SK-N-SH treated with all-trans-retinoic acid at 6 μM for 48 hours (cell line): ENCODE measurements around the gene PTPRD.

Source experiments
- ATAC-seq: fragments of 200-7000 bp; cut with Tn5 transposase; 3 replicates; pipeline ENCODE4 v1.9.1; 2020; ENCODE audit warnings: mild to moderate bottlenecking, moderate library complexity
- CREB5 ChIP-seq: fragments of 250-450 bp; sonication (Bioruptor Pico); IDR thresholded peaks from 2 replicates; pipeline ENCODE4 v1.5.1; 2020; ENCODE audit warnings: low read depth, mild to moderate bottlenecking, moderate library complexity
- CSDC2 ChIP-seq: fragments of 250-450 bp; sonication (Bioruptor Pico); IDR thresholded peaks from 2 replicates; pipeline ENCODE4 v1.5.0; 2020; ENCODE audit warnings: mild to moderate bottlenecking, moderate library complexity
- CSRNP3 ChIP-seq: fragments of 250-450 bp; sonication (Bioruptor Pico); IDR thresholded peaks from 2 replicates; pipeline ENCODE4 v1.5.1; 2021; ENCODE audit warnings: mild to moderate bottlenecking, moderate library complexity
- ESRRG ChIP-seq: fragments of 250-450 bp; sonication (Bioruptor Pico); IDR thresholded peaks from 2 replicates; pipeline ENCODE4 v1.6.1; 2021; ENCODE audit warnings: mild to moderate bottlenecking
- GLIS3 ChIP-seq: fragments of 250-450 bp; sonication (Bioruptor Pico); IDR thresholded peaks from 2 replicates; pipeline ENCODE4 v1.5.0; 2020; ENCODE audit warnings: mild to moderate bottlenecking, moderate library complexity
- ISL1 ChIP-seq: fragments of 250-450 bp; sonication (Bioruptor Pico); IDR thresholded peaks from 2 replicates; pipeline ENCODE4 v2.1.2; 2022; ENCODE audit warnings: mild to moderate bottlenecking, moderate library complexity
- PATZ1 ChIP-seq: fragments of 250-450 bp; sonication (Bioruptor Pico); IDR thresholded peaks from 2 replicates; pipeline ENCODE4 v1.8.0; 2020; ENCODE audit warnings: mild to moderate bottlenecking, moderate library complexity, borderline replicate concordance
- POU6F1 ChIP-seq: fragments of 250-450 bp; sonication (Bioruptor Pico); IDR thresholded peaks from 2 replicates; pipeline ENCODE4 v1.8.0; 2021; ENCODE audit warnings: low read depth, mild to moderate bottlenecking, moderate library complexity, borderline replicate concordance
- RARB ChIP-seq: fragments of 250-450 bp; sonication (Bioruptor Pico); IDR thresholded peaks from 2 replicates; pipeline ENCODE4 v1.8.0; 2021; ENCODE audit warnings: mild to moderate bottlenecking, moderate library complexity
- TOX ChIP-seq: fragments of 250-450 bp; sonication (Bioruptor Pico); IDR thresholded peaks from 2 replicates; pipeline ENCODE4 v1.8.0; 2021; ENCODE audit warnings: mild to moderate bottlenecking, moderate library complexity, borderline replicate concordance
- TSHZ2 ChIP-seq: fragments of 250-450 bp; sonication (Bioruptor Pico); IDR thresholded peaks from 2 replicates; pipeline ENCODE4 v1.5.0; 2020; ENCODE audit warnings: mild to moderate bottlenecking, moderate library complexity
- ZC3H10 ChIP-seq: fragments of 250-450 bp; sonication (Bioruptor Pico); IDR thresholded peaks from 2 replicates; pipeline ENCODE4 v1.5.1; 2021; ENCODE audit warnings: mild to moderate bottlenecking, moderate library complexity
- ZFP3 ChIP-seq: fragments of 250-450 bp; sonication (Bioruptor Pico); IDR thresholded peaks from 2 replicates; pipeline ENCODE4 v1.5.0; 2020; ENCODE audit warnings: mild to moderate bottlenecking, moderate library complexity
- ZNF565 ChIP-seq: fragments of 450-650 bp; formaldehyde crosslinking; conservative IDR thresholded peaks from 2 replicates; pipeline ENCODE4 v1.5.0; 2020; ENCODE audit warnings: low read depth, mild to moderate bottlenecking, moderate library complexity
- ZNF70 ChIP-seq: fragments of 450-650 bp; formaldehyde crosslinking; IDR thresholded peaks from 2 replicates; pipeline ENCODE4 v1.5.0; 2020; ENCODE audit warnings: mild to moderate bottlenecking, moderate library complexity
- ZNF8 ChIP-seq: fragments of 450-650 bp; formaldehyde crosslinking; IDR thresholded peaks from 2 replicates; pipeline ENCODE4 v1.5.0; 2020; ENCODE audit warnings: mild to moderate bottlenecking, moderate library complexity

PTPRD gene

GRCh38 chr9:8572209-8572608 lies 2040.6 kb downstream of the PTPRD start:
- no peak for ATAC-seq
- TF ChIP-seq TSHZ2 = no peak
- no peak for TF ChIP-seq CSDC2 (CRISPR knock-in tag)
- TF ChIP-seq CREB5 (CRISPR knock-in tag) = no peak
- no peak for TF ChIP-seq ZNF565 (CRISPR knock-in tag)
- TF ChIP-seq TOX (CRISPR knock-in tag) = no peak
- no peak for TF ChIP-seq ZNF70 (CRISPR knock-in tag)
- TF ChIP-seq CSRNP3 (CRISPR knock-in tag) = no peak
- no peak for TF ChIP-seq GLIS3 (CRISPR knock-in tag)
- no peak for TF ChIP-seq PATZ1 (CRISPR knock-in tag)
- TF ChIP-seq ZC3H10 = no peak
- TF ChIP-seq ZFP3 (CRISPR knock-in tag) = no peak
- TF ChIP-seq ZNF8 (CRISPR knock-in tag) = no peak
- TF ChIP-seq ESRRG (CRISPR knock-in tag) = no peak

- no peak for ATAC-seq
- TF ChIP-seq ISL1 (CRISPR knock-in tag) = no peak
These were observed 2041.2 kb downstream of the PTPRD start for GRCh38 chr9:8571643-8572042.

GRCh38 chr9:8570776-8571175 lies 2042.0 kb downstream of the PTPRD start:
- no peak for ATAC-seq

GRCh38 chr9:8569823-8570222 lies 2043.0 kb downstream of the PTPRD start:
- no peak for ATAC-seq
- TF ChIP-seq POU6F1 (no peak), TSHZ2 (no peak)

More at GRCh38 chr9:8570776-8571175, 2042.0 kb downstream of the PTPRD start:
- TF ChIP-seq RARB (CRISPR knock-in tag) (no peak), CREB5 (CRISPR knock-in tag) (no peak), TOX (CRISPR knock-in tag) (no peak)
- TF ChIP-seq, all 23 proteins: peak for 0
